SK-N-SH treated with all-trans-retinoic acid at 6 μM for 48 hours (cell line): ENCODE data around the gene ZMYM2.

Experiments used
- ATAC-seq: fragments of 200-7000 bp; cut with Tn5 transposase; 3 replicates; pipeline ENCODE4 v1.9.1; 2020; ENCODE audit warnings: mild to moderate bottlenecking, moderate library complexity
- ARNTL ChIP-seq: fragments of 450-650 bp; formaldehyde crosslinking; IDR thresholded peaks from 2 replicates; pipeline ENCODE4 v1.5.0; 2020; ENCODE audit warnings: low read depth, mild to moderate bottlenecking, moderate library complexity, borderline replicate concordance
- BACH2 ChIP-seq: fragments of 250-450 bp; sonication (Bioruptor Pico); IDR thresholded peaks from 2 replicates; pipeline ENCODE4 v1.9.0; 2021; ENCODE audit warnings: mild to moderate bottlenecking, borderline replicate concordance
- CSDC2 ChIP-seq: fragments of 250-450 bp; sonication (Bioruptor Pico); IDR thresholded peaks from 2 replicates; pipeline ENCODE4 v1.5.0; 2020; ENCODE audit warnings: mild to moderate bottlenecking, moderate library complexity
- ESRRG ChIP-seq: fragments of 250-450 bp; sonication (Bioruptor Pico); IDR thresholded peaks from 2 replicates; pipeline ENCODE4 v1.6.1; 2021; ENCODE audit warnings: mild to moderate bottlenecking
- ISL1 ChIP-seq: fragments of 250-450 bp; sonication (Bioruptor Pico); IDR thresholded peaks from 2 replicates; pipeline ENCODE4 v2.1.2; 2022; ENCODE audit warnings: mild to moderate bottlenecking, moderate library complexity
- OSR1 ChIP-seq: fragments of 250-450 bp; sonication (Bioruptor Pico); IDR thresholded peaks from 2 replicates; pipeline ENCODE4 v1.8.0; 2022; ENCODE audit warnings: moderate library complexity, mild to moderate bottlenecking, inconsistent platforms
- PPARA ChIP-seq: fragments of 250-450 bp; sonication (Bioruptor Pico); IDR thresholded peaks from 2 replicates; pipeline ENCODE4 v1.5.0; 2020; ENCODE audit warnings: mild to moderate bottlenecking, borderline replicate concordance
- RARB ChIP-seq: fragments of 250-450 bp; sonication (Bioruptor Pico); IDR thresholded peaks from 2 replicates; pipeline ENCODE4 v1.8.0; 2021; ENCODE audit warnings: mild to moderate bottlenecking, moderate library complexity
- SNAI2 ChIP-seq: fragments of 250-450 bp; sonication (Bioruptor Pico); IDR thresholded peaks from 2 replicates; pipeline ENCODE4 v1.5.0; 2020; ENCODE audit warnings: mild to moderate bottlenecking, moderate library complexity
- TCF4 ChIP-seq: fragments of 250-450 bp; sonication (Bioruptor Pico); IDR thresholded peaks from 2 replicates; pipeline ENCODE4 v1.8.0; 2021; ENCODE audit warnings: mild to moderate bottlenecking, moderate library complexity, borderline replicate concordance
- TOX ChIP-seq: fragments of 250-450 bp; sonication (Bioruptor Pico); IDR thresholded peaks from 2 replicates; pipeline ENCODE4 v1.8.0; 2021; ENCODE audit warnings: mild to moderate bottlenecking, moderate library complexity, borderline replicate concordance
- ZFP3 ChIP-seq: fragments of 250-450 bp; sonication (Bioruptor Pico); IDR thresholded peaks from 2 replicates; pipeline ENCODE4 v1.5.0; 2020; ENCODE audit warnings: mild to moderate bottlenecking, moderate library complexity
- ZFP30 ChIP-seq: fragments of 450-650 bp; formaldehyde crosslinking; IDR thresholded peaks from 2 replicates; pipeline ENCODE4 v1.5.0; 2022; ENCODE audit warnings: mild to moderate bottlenecking, moderate library complexity
- ZNF565 ChIP-seq: fragments of 450-650 bp; formaldehyde crosslinking; conservative IDR thresholded peaks from 2 replicates; pipeline ENCODE4 v1.5.0; 2020; ENCODE audit warnings: low read depth, mild to moderate bottlenecking, moderate library complexity
- ZNF70 ChIP-seq: fragments of 450-650 bp; formaldehyde crosslinking; IDR thresholded peaks from 2 replicates; pipeline ENCODE4 v1.5.0; 2020; ENCODE audit warnings: mild to moderate bottlenecking, moderate library complexity
- ZNF8 ChIP-seq: fragments of 450-650 bp; formaldehyde crosslinking; IDR thresholded peaks from 2 replicates; pipeline ENCODE4 v1.5.0; 2020; ENCODE audit warnings: mild to moderate bottlenecking, moderate library complexity
- TF ChIP-seq, protein P1 (sequence below): fragments of 250-450 bp; sonication (Bioruptor Pico); IDR thresholded peaks from 2 replicates; pipeline ENCODE4 v1.5.1; 2020; ENCODE audit warnings: low read depth, mild to moderate bottlenecking, moderate library complexity
- TF ChIP-seq, protein P2 (sequence below): fragments of 250-450 bp; sonication (Bioruptor Pico); IDR thresholded peaks from 2 replicates; pipeline ENCODE4 v1.8.0; 2020; ENCODE audit warnings: mild to moderate bottlenecking, moderate library complexity, borderline replicate concordance
- TF ChIP-seq, protein P3 (sequence below): fragments of 250-450 bp; sonication (Bioruptor Pico); IDR thresholded peaks from 2 replicates; pipeline ENCODE4 v1.8.0; 2021; ENCODE audit warnings: low read depth, mild to moderate bottlenecking, moderate library complexity, borderline replicate concordance
- TF ChIP-seq, protein P4 (sequence below): fragments of 250-450 bp; sonication (Bioruptor Pico); IDR thresholded peaks from 2 replicates; pipeline ENCODE4 v1.5.0; 2020; ENCODE audit warnings: mild to moderate bottlenecking, moderate library complexity
- TF ChIP-seq, protein P5 (sequence below): fragments of 250-450 bp; sonication (Bioruptor Pico); IDR thresholded peaks from 2 replicates; pipeline ENCODE4 v1.5.1; 2021; ENCODE audit warnings: mild to moderate bottlenecking, moderate library complexity

The ZMYM2 gene

DNA sequence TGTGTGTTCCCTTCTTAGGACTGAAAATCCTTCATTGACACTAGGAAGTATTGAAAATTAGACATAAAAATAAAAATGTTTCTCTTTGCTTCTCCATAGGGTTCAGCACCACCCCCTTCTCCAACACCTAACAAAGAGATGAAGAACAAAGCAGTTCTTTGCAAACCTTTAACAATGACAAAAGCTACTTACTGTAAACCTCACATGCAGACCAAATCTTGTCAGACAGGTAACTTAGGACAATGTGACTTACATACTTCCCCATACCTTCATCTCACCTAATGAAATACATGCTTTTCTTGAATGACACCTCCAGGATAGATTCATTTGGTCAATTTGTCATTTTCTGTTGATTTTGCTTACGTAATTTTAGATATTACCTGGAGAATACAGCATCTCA is 99.9 kb downstream of the ZMYM2 start:
- no peak for ATAC-seq
- no peak for TF ChIP-seq SNAI2 (CRISPR knock-in tag)
- TF ChIP-seq ESRRG (CRISPR knock-in tag), result no peak
- TF ChIP-seq TCF4 (CRISPR knock-in tag), result no peak
- TF ChIP-seq, protein P1, sequence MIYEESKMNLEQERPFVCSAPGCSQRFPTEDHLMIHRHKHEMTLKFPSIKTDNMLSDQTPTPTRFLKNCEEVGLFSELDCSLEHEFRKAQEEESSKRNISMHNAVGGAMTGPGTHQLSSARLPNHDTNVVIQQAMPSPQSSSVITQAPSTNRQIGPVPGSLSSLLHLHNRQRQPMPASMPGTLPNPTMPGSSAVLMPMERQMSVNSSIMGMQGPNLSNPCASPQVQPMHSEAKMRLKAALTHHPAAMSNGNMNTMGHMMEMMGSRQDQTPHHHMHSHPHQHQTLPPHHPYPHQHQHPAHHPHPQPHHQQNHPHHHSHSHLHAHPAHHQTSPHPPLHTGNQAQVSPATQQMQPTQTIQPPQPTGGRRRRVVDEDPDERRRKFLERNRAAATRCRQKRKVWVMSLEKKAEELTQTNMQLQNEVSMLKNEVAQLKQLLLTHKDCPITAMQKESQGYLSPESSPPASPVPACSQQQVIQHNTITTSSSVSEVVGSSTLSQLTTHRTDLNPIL (CRISPR knock-in tag), result no peak
- TF ChIP-seq OSR1, result no peak
- no peak for TF ChIP-seq PPARA
- TF ChIP-seq ISL1, result no peak
- no peak for TF ChIP-seq TOX (CRISPR knock-in tag)
- TF ChIP-seq ZNF70 (CRISPR knock-in tag), result no peak
- no peak for TF ChIP-seq ARNTL (CRISPR knock-in tag)
- no peak for TF ChIP-seq ZFP3 (CRISPR knock-in tag)
- TF ChIP-seq RARB (CRISPR knock-in tag), result no peak
- TF ChIP-seq, protein P2, sequence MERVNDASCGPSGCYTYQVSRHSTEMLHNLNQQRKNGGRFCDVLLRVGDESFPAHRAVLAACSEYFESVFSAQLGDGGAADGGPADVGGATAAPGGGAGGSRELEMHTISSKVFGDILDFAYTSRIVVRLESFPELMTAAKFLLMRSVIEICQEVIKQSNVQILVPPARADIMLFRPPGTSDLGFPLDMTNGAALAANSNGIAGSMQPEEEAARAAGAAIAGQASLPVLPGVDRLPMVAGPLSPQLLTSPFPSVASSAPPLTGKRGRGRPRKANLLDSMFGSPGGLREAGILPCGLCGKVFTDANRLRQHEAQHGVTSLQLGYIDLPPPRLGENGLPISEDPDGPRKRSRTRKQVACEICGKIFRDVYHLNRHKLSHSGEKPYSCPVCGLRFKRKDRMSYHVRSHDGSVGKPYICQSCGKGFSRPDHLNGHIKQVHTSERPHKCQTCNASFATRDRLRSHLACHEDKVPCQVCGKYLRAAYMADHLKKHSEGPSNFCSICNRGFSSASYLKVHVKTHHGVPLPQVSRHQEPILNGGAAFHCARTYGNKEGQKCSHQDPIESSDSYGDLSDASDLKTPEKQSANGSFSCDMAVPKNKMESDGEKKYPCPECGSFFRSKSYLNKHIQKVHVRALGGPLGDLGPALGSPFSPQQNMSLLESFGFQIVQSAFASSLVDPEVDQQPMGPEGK, result no peak
- no peak for TF ChIP-seq ZNF565 (CRISPR knock-in tag)
- TF ChIP-seq, protein P3, sequence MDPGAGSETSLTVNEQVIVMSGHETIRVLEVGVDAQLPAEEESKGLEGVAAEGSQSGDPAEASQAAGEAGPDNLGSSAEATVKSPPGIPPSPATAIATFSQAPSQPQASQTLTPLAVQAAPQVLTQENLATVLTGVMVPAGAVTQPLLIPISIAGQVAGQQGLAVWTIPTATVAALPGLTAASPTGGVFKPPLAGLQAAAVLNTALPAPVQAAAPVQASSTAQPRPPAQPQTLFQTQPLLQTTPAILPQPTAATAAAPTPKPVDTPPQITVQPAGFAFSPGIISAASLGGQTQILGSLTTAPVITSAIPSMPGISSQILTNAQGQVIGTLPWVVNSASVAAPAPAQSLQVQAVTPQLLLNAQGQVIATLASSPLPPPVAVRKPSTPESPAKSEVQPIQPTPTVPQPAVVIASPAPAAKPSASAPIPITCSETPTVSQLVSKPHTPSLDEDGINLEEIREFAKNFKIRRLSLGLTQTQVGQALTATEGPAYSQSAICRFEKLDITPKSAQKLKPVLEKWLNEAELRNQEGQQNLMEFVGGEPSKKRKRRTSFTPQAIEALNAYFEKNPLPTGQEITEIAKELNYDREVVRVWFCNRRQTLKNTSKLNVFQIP (CRISPR knock-in tag), result no peak
- TF ChIP-seq BACH2 (CRISPR knock-in tag), result no peak
- no peak for TF ChIP-seq ZNF8 (CRISPR knock-in tag)
- TF ChIP-seq, protein P4, sequence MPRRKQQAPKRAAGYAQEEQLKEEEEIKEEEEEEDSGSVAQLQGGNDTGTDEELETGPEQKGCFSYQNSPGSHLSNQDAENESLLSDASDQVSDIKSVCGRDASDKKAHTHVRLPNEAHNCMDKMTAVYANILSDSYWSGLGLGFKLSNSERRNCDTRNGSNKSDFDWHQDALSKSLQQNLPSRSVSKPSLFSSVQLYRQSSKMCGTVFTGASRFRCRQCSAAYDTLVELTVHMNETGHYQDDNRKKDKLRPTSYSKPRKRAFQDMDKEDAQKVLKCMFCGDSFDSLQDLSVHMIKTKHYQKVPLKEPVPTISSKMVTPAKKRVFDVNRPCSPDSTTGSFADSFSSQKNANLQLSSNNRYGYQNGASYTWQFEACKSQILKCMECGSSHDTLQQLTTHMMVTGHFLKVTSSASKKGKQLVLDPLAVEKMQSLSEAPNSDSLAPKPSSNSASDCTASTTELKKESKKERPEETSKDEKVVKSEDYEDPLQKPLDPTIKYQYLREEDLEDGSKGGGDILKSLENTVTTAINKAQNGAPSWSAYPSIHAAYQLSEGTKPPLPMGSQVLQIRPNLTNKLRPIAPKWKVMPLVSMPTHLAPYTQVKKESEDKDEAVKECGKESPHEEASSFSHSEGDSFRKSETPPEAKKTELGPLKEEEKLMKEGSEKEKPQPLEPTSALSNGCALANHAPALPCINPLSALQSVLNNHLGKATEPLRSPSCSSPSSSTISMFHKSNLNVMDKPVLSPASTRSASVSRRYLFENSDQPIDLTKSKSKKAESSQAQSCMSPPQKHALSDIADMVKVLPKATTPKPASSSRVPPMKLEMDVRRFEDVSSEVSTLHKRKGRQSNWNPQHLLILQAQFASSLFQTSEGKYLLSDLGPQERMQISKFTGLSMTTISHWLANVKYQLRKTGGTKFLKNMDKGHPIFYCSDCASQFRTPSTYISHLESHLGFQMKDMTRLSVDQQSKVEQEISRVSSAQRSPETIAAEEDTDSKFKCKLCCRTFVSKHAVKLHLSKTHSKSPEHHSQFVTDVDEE (CRISPR knock-in tag), result no peak
- no peak for TF ChIP-seq CSDC2
- TF ChIP-seq, protein P5, sequence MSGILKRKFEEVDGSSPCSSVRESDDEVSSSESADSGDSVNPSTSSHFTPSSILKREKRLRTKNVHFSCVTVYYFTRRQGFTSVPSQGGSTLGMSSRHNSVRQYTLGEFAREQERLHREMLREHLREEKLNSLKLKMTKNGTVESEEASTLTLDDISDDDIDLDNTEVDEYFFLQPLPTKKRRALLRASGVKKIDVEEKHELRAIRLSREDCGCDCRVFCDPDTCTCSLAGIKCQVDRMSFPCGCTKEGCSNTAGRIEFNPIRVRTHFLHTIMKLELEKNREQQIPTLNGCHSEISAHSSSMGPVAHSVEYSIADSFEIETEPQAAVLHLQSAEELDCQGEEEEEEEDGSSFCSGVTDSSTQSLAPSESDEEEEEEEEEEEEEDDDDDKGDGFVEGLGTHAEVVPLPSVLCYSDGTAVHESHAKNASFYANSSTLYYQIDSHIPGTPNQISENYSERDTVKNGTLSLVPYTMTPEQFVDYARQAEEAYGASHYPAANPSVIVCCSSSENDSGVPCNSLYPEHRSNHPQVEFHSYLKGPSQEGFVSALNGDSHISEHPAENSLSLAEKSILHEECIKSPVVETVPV (CRISPR knock-in tag), result no peak

DNA sequence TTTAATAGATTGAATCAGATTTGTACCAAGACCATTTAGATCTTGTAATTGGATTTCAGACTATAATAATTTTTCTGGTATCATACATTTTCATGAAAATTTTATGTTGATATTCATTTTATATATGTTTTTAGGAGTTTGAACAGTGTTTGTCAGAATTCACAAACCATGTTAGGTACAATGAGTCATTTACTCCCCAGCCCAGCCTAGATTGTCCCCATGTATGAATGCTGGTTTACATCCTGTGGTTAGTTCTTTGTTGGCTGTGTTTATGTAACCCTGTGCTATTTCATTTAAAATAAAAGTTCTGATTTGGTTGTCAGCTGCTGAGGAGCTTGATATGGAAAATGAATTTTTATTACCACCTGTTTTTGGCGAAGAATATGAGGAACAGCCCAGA is 105.6 kb downstream of the ZMYM2 start:
- TF ChIP-seq, protein P5 (CRISPR knock-in tag), result no peak
- TF ChIP-seq PPARA, result no peak
- TF ChIP-seq ZFP3 (CRISPR knock-in tag), result no peak
- TF ChIP-seq, protein P2, result no peak
- TF ChIP-seq, protein P1 (CRISPR knock-in tag), result no peak
- TF ChIP-seq TCF4 (CRISPR knock-in tag), result no peak
- no peak for TF ChIP-seq ZFP30 (CRISPR knock-in tag)
- TF ChIP-seq BACH2 (CRISPR knock-in tag), result no peak
- ATAC-seq, result no peak
